Measurements from ENCODE around the gene DNAJC5.

The DNAJC5 gene

DNA sequence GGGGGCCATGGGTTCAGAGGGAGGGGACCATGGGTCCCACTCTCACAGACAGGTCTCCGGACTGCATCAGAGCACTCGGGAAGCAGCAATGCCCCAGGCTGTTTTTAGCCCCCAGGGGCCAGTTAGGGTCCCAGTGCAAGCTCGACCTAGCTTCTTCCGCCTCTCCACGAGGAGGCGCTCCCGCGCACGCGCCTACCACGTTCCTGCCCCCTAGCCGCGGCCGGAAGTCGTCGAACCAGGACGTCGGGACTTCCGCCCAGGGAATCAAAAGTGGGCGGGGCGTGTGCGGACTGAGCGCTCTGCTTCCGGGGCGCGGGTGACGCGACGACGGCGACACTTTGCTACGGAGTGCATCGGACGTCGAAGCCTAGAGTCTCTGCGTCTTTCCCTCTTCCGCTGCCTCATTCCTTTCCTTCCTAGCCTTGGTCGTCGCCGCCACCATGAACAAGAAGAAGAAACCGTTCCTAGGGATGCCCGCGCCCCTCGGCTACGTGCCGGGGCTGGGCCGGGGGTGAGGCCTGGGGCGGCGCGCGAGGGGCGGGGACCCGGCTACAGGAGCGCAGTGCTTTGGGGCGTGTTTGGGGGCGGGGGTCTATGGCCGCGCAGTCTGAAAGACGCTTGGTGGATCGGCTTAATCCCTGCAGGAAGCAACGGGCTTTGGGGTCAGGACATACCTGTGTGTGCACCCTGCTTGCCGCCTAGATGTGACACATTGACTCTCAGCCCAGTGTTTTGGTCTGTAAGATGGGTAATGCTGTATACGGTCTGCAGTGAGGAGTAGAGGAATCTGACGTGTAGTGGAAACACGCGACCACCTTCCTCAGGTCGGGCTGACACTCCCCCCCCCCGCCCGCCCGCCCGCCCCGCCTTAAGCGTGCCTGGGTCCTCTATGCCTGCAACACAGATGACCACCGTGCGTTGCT is 86.1 kb downstream of the DNAJC5 start, which contains the start of gene PRPF6:
TSS of gene PRPF6 (plus strand) at position 327 of the 923 bp plus-strand sequence. CDS start at position 441, 114 bp downstream.
- Histone ChIP-seq H3K27ac (peak within 1 kb of the TSS; percentile 87 to 89), H3K9me3 (no peaks in the 10 kb centered on the region), H3K4me1 (peaks cover 0 to 51% (median 39%) of the 10 kb centered on the region in 4 donors), H3K36me3 (peaks cover 23 to 36% (median 30%) of the 10 kb centered on the region in 3 donors), H3K4me3 (peak within 1 kb of the TSS; percentile 97 to 98), H3K27me3 (no peaks in the 10 kb centered on the region)
- DNase-seq, result peak; percentile 91 to 96
- TF ChIP-seq, protein P1, sequence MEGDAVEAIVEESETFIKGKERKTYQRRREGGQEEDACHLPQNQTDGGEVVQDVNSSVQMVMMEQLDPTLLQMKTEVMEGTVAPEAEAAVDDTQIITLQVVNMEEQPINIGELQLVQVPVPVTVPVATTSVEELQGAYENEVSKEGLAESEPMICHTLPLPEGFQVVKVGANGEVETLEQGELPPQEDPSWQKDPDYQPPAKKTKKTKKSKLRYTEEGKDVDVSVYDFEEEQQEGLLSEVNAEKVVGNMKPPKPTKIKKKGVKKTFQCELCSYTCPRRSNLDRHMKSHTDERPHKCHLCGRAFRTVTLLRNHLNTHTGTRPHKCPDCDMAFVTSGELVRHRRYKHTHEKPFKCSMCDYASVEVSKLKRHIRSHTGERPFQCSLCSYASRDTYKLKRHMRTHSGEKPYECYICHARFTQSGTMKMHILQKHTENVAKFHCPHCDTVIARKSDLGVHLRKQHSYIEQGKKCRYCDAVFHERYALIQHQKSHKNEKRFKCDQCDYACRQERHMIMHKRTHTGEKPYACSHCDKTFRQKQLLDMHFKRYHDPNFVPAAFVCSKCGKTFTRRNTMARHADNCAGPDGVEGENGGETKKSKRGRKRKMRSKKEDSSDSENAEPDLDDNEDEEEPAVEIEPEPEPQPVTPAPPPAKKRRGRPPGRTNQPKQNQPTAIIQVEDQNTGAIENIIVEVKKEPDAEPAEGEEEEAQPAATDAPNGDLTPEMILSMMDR (IDR thresholded peaks at IDR 0.05), result peak; percentile 60 to 81
- intact Hi-C loops (cut with DNase I; ENCODE audit: low total_unique reads), result no loop called here

DNA sequence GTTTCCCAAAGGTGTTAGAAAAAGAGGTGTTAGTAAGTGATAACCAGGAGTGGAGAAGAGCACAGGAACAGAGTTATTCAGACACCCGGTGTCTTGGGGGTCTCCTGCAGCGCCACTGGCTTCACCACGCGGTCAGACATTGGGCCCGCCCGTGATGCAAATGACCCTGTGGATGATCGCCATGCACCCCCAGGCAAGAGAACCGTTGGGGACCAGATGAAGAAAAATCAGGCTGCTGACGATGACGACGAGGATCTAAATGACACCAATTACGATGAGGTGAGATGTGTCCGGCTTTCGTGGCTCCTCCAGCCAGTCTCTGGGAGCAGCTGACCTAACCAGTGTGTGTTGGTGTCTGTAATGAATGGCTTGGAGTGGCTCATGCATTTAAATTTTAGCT is 88.0 kb downstream of the DNAJC5 start:
- Histone ChIP-seq H3K9me3 (no peaks in the 10 kb centered on the region), H3K27ac (no peak overlapping the region), H3K4me3 (no peak overlapping the region), H3K36me3 (peaks cover 35 to 55% (median 49%) of the 10 kb centered on the region in 3 donors), H3K4me1 (peaks cover 0 to 50% (median 39%) of the 10 kb centered on the region in 4 donors), H3K27me3 (no peaks in the 10 kb centered on the region)
- TF ChIP-seq, protein P1 (IDR thresholded peaks at IDR 0.05), result no peak
- DNase-seq, result no peak
- intact Hi-C loops (cut with DNase I; ENCODE audit: low total_unique reads), result no loop called here

All from tibial artery (tissue), 4 donors.